OCI-LY1 (cell line): ENCODE measurements around the gene CPXM2.

Source experiments
- CTCF ChIP-seq: fragments of 200-600 bp; sonication (generic), shearing (Covaris generic); IDR thresholded peaks from 2 replicates; pipeline ENCODE4 v1.5.1; 2017; ENCODE audit warnings: mild to moderate bottlenecking, antibody characterized with exemption, low read length, moderate library complexity, mixed read lengths
- EZH2 ChIP-seq: fragments of 200-600 bp; sonication (generic), shearing (Covaris generic); IDR thresholded peaks from 2 replicates; pipeline ENCODE4 v1.8.0; 2017; ENCODE audit warnings: borderline replicate concordance, mixed run types, mild to moderate bottlenecking, antibody characterized with exemption, low read length, moderate library complexity, mixed read lengths

- TF ChIP-seq CTCF = no peak
- TF ChIP-seq EZH2 = no peak
Observed at GRCh38 chr10:123858907-123859652, 32.5 kb downstream of the CPXM2 start.
